ENCODE results near the gene PRRC2B. TPM values are rescaled to one million over a fixed set of nuclear protein-coding genes. Genes with fewer than 3 reads are reported as not detected.

The PRRC2B gene
- total and polyA plus RNA-seq, 2 experiments from 2014 or later: 30.9 to 53.7 TPM

- DNase-seq: no peak
- Histone ChIP-seq H3K36me3 (ENCODE audit: low read depth) (peaks cover 35% of the 10 kb centered on the region; the same call in 1 of the 2 replicates), H3K79me2 (ENCODE audit: insufficient read depth) (0 out of 2 replicates have a peak, but pooled peaks cover 4% of the 10 kb centered on the region), H3K9me3 (ENCODE audit: low read depth) (no peaks in the 10 kb centered on the region), H3K4me1 (ENCODE audit: insufficient read depth) (no peaks in the 10 kb centered on the region), H4K20me1 (ENCODE audit: insufficient read depth) (no peaks in the 10 kb centered on the region), H3K27me3 (replicated peaks; ENCODE audit: insufficient read depth) (no peaks in the 10 kb centered on the region), H3K9ac (no peak overlapping the region), H3K4me3 (no peak overlapping the region), H3F3A (ENCODE audit: insufficient read depth) (no peaks in the 10 kb centered on the region), H3K4me2 (ENCODE audit: unreplicated experiment) (no peak overlapping the region), H3K9me2 (ENCODE audit: insufficient read depth) (no peaks in the 10 kb centered on the region), H3K27ac (no peak overlapping the region), H2AFZ (no peak overlapping the region)
- no peak for TF ChIP-seq EZH2 (IDR thresholded peaks at IDR 0.05; ENCODE audit: insufficient read depth, poor library complexity, severe bottlenecking)
- no peak for TF ChIP-seq EZH2phosphoT487 (IDR thresholded peaks at IDR 0.05; ENCODE audit: insufficient read depth, low read depth)
- in situ Hi-C loops (cut with MboI): no loop called here
- 87 to 88% methylated on average over 6 of the region's 6 CpGs for WGBS, 2 experiments (ENCODE audit: low coverage in 1 of 2, low lambda C conversion rate in 2 of 2, missing lambda C conversion rate in 2 of 2)
Observed at GRCh38 chr9:131492070-131492469, 98.2 kb downstream of the PRRC2B start.

- Histone ChIP-seq H3K4me3 (no peak overlapping the region), H3K27ac (no peak overlapping the region), H2AFZ (no peak overlapping the region), H3K36me3 (ENCODE audit: low read depth) (peaks cover 49% of the 10 kb centered on the region; the same call in 1 of the 2 replicates), H3K9me3 (ENCODE audit: low read depth) (no peaks in the 10 kb centered on the region), H3K9me2 (ENCODE audit: insufficient read depth) (no peaks in the 10 kb centered on the region), H3K27me3 (replicated peaks; ENCODE audit: insufficient read depth) (no peaks in the 10 kb centered on the region), H3K9ac (no peak overlapping the region), H3K4me1 (ENCODE audit: insufficient read depth) (no peaks in the 10 kb centered on the region), H4K20me1 (ENCODE audit: insufficient read depth) (no peaks in the 10 kb centered on the region), H3K4me2 (ENCODE audit: unreplicated experiment) (no peak overlapping the region), H3K79me2 (ENCODE audit: insufficient read depth) (0 out of 2 replicates have a peak, but pooled peaks cover 4% of the 10 kb centered on the region), H3F3A (ENCODE audit: insufficient read depth) (peaks cover 15% of the 10 kb centered on the region)
- 91 to 94% methylated on average over 21 to 22 of the region's 22 CpGs for WGBS, 2 experiments (ENCODE audit: low coverage in 1 of 2, low lambda C conversion rate in 2 of 2, missing lambda C conversion rate in 2 of 2)
- in situ Hi-C loops (cut with MboI): no loop called here
- TF ChIP-seq EZH2 (IDR thresholded peaks at IDR 0.05; ENCODE audit: insufficient read depth, poor library complexity, severe bottlenecking) (no peak), EZH2phosphoT487 (IDR thresholded peaks at IDR 0.05; ENCODE audit: insufficient read depth, low read depth) (no peak)
- no peak for DNase-seq
Observed at GRCh38 chr9:131494296-131494870, 100.5 kb downstream of the PRRC2B start.

GRCh38 chr9:131495785-131496184 is 101.9 kb downstream of the PRRC2B start:
- Histone ChIP-seq H3K9me3 (ENCODE audit: low read depth) (no peaks in the 10 kb centered on the region), H2AFZ (no peak overlapping the region), H4K20me1 (ENCODE audit: insufficient read depth) (no peaks in the 10 kb centered on the region), H3K4me2 (ENCODE audit: unreplicated experiment) (no peak overlapping the region), H3K27ac (no peak overlapping the region), H3F3A (ENCODE audit: insufficient read depth) (peaks cover 29% of the 10 kb centered on the region), H3K79me2 (ENCODE audit: insufficient read depth) (0 out of 2 replicates have a peak, but pooled peaks cover 4% of the 10 kb centered on the region), H3K4me3 (no peak overlapping the region), H3K9ac (no peak overlapping the region), H3K4me1 (ENCODE audit: insufficient read depth) (no peaks in the 10 kb centered on the region), H3K27me3 (replicated peaks; ENCODE audit: insufficient read depth) (no peaks in the 10 kb centered on the region), H3K9me2 (ENCODE audit: insufficient read depth) (no peaks in the 10 kb centered on the region), H3K36me3 (ENCODE audit: low read depth) (peaks cover 54% of the 10 kb centered on the region)
- TF ChIP-seq EZH2phosphoT487 (IDR thresholded peaks at IDR 0.05; ENCODE audit: insufficient read depth, low read depth) (no peak), EZH2 (IDR thresholded peaks at IDR 0.05; ENCODE audit: insufficient read depth, poor library complexity, severe bottlenecking) (no peak)
- in situ Hi-C loops (cut with MboI): no loop called here
- 81 to 84% methylated on average over 21 to 22 of the region's 22 CpGs for whole genome bisulfite sequencing, 2 experiments (ENCODE audit: low coverage in 1 of 2, low lambda C conversion rate in 2 of 2, missing lambda C conversion rate in 2 of 2)
- DNase-seq: no peak

GRCh38 chr9:131496844-131497405 is 103.0 kb downstream of the PRRC2B start:
- WGBS, 2 experiments (ENCODE audit: low coverage in 1 of 2, low lambda C conversion rate in 2 of 2, missing lambda C conversion rate in 2 of 2): 64% methylated on average over 10 of the region's 10 CpGs
- Histone ChIP-seq H3F3A (ENCODE audit: insufficient read depth) (peaks cover 39% of the 10 kb centered on the region), H4K20me1 (ENCODE audit: insufficient read depth) (no peaks in the 10 kb centered on the region), H3K9ac (no peak overlapping the region), H3K4me1 (ENCODE audit: insufficient read depth) (no peaks in the 10 kb centered on the region), H3K9me2 (ENCODE audit: insufficient read depth) (no peaks in the 10 kb centered on the region), H3K36me3 (ENCODE audit: low read depth) (peaks cover 52% of the 10 kb centered on the region), H3K4me2 (ENCODE audit: unreplicated experiment) (no peak overlapping the region), H3K27me3 (replicated peaks; ENCODE audit: insufficient read depth) (no peaks in the 10 kb centered on the region), H3K27ac (no peak overlapping the region), H3K4me3 (no peak overlapping the region), H3K9me3 (ENCODE audit: low read depth) (no peaks in the 10 kb centered on the region), H2AFZ (no peak overlapping the region), H3K79me2 (ENCODE audit: insufficient read depth) (0 out of 2 replicates have a peak, but pooled peaks cover 4% of the 10 kb centered on the region)
- in situ Hi-C loops (cut with MboI): no loop called here
- no peak for TF ChIP-seq EZH2phosphoT487 (IDR thresholded peaks at IDR 0.05; ENCODE audit: insufficient read depth, low read depth)
- TF ChIP-seq EZH2 (IDR thresholded peaks at IDR 0.05; ENCODE audit: insufficient read depth, poor library complexity, severe bottlenecking): no peak
- DNase-seq: no peak
